OCI-LY7 (cell line): ENCODE results near the gene DTX1.

Experiments used
- CTCF ChIP-seq: fragments of 200-600 bp; sonication (generic); conservative IDR thresholded peaks from 2 replicates; pipeline ENCODE4 v1.5.1; 2014; ENCODE audit warnings: mild to moderate bottlenecking, antibody characterized with exemption, low read length, moderate library complexity, mixed read lengths
- EZH2phosphoT487 ChIP-seq: fragments of 200-600 bp; sonication (generic); IDR thresholded peaks from 2 replicates; pipeline ENCODE4 v1.6.1; 2018; ENCODE audit warnings: low read depth, borderline replicate concordance, mild to moderate bottlenecking, mixed run types, antibody characterized with exemption, low read length, moderate library complexity, mixed read lengths

- TF ChIP-seq CTCF, result no peak
- no peak for TF ChIP-seq EZH2phosphoT487
Measured at GRCh38 chr12:113083863-113084435, 27.4 kb downstream of the DTX1 start.
